T-helper 9 cell (primary cell): ENCODE results near the gene ANKLE2.
"Not testable (repeated sequence)": the region's sequence is repeated elsewhere in the genome, so short reads cannot be mapped to it uniquely, and the experiment has no call there.

Experiments
- DNase-seq: peaks from one replicate; pipeline ENCODE4 v3.0.0-alpha.2; 2020

ANKLE2 gene

GRCh38 chr12:132776816-132777568, 15.4 kb upstream of the ANKLE2 start:
- no peak for DNase-seq

GRCh38 chr12:132776230-132776625, 14.6 kb upstream of the ANKLE2 start:
- DNase-seq: not testable (repeated sequence)

- no peak for DNase-seq
Observed at GRCh38 chr12:132775502-132776229, 14.0 kb upstream of the ANKLE2 start.

- no peak for DNase-seq
Observed at GRCh38 chr12:132774646-132775275, 13.1 kb upstream of the ANKLE2 start.

- DNase-seq: no peak
Observed at GRCh38 chr12:132774159-132774558, 12.5 kb upstream of the ANKLE2 start.

GRCh38 chr12:132773077-132773955, 11.7 kb upstream of the ANKLE2 start:
- no peak for DNase-seq

GRCh38 chr12:132772606-132773005, 11.0 kb upstream of the ANKLE2 start:
- no peak for DNase-seq

GRCh38 chr12:132771126-132771838, 9.7 kb upstream of the ANKLE2 start:
- DNase-seq: peak; percentile 41

- DNase-seq: no peak
Observed at GRCh38 chr12:132766380-132767085, 4.9 kb upstream of the ANKLE2 start.

GRCh38 chr12:132765361-132765760, 3.7 kb upstream of the ANKLE2 start:
- DNase-seq: no peak

GRCh38 chr12:132764231-132764630, 2.6 kb upstream of the ANKLE2 start:
- DNase-seq: no peak

- peak; percentile 79 for DNase-seq
Observed at GRCh38 chr12:132761921-132762583, 420 bp upstream of the ANKLE2 start.

- DNase-seq: no peak
Observed at GRCh38 chr12:132759359-132759758, 2.3 kb downstream of the ANKLE2 start.

- DNase-seq: not testable (repeated sequence)
Observed at GRCh38 chr12:132758825-132759224, 2.8 kb downstream of the ANKLE2 start.

GRCh38 chr12:132754160-132754932, 7.3 kb downstream of the ANKLE2 start:
- no peak for DNase-seq

GRCh38 chr12:132753670-132754069, 8.0 kb downstream of the ANKLE2 start:
- not testable (repeated sequence) for DNase-seq

GRCh38 chr12:132748319-132748718, 13.3 kb downstream of the ANKLE2 start:
- no peak for DNase-seq

GRCh38 chr12:132747896-132748295, 13.7 kb downstream of the ANKLE2 start:
- DNase-seq: no peak

GRCh38 chr12:132747395-132747794, 14.2 kb downstream of the ANKLE2 start:
- DNase-seq: no peak

GRCh38 chr12:132746613-132747012, 15.0 kb downstream of the ANKLE2 start:
- no peak for DNase-seq
